HG02840 (cell line): ENCODE data around the gene SCP2.

Experiments used
- ATAC-seq: cut with Tn5 transposase; IDR thresholded peaks from one replicate; pipeline ENCODE4 v1.9.1; 2021; ENCODE audit warnings: mild to moderate bottlenecking, moderate library complexity, moderate number of reproducible peaks; ENCODE audit not compliant: unreplicated experiment, low FRiP score

Gene SCP2

DNA sequence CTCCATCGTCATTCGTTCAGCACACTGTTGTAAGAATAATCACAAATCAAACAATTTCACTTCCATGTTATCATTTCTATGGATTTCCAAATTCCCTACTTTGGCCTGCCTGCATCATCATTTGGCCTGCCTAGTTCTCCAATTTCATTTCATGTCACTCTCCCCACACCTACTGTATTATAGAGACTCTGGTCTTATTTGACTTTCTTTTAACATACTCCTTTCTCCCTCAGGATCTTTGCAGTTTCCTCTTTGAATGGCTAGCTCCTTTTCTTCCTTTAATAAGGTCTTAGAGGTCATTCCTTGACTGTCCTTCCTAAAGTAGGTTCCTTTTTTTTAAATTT, 98.7 kb downstream of the SCP2 start:
- no peak for ATAC-seq

DNA sequence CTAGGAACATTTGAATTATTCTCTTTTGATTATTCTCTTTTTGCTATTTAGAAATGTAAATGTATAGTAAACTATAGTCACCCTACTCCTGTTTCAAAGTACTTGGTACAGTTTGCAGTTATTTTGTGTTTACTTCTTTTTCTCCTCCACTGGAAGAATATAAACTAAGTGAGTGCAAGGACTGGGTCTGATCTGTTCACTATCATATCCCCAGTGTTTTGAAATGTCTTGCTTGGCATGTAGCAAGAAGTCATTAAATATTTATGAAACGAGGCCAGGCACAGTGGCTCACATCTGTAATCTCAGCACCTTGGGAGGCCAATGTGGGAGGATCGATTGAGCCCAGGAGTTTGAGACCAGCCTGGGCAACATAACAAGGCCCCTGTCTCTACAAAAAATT, 99.2 kb downstream of the SCP2 start:
- no peak for ATAC-seq

DNA sequence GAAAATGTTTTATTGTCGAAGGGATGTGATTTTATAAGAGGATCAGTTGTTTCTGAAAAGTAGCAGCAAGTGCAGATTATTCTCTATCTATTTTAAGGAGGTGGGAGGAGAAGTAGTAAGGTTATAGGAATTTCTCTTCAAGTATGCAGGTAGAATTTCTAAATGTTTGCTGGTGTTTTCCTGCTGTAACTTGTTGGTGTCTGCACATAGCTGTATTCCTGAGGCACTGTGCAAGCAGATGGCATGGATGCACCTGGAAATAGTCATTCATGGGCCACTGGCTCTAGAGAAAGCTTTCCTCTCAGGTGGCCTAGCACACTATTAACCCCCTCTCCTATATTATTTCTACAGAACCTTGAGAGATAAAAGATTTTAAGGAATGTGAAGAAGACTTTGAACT, 104.7 kb downstream of the SCP2 start:
- no peak for ATAC-seq

DNA sequence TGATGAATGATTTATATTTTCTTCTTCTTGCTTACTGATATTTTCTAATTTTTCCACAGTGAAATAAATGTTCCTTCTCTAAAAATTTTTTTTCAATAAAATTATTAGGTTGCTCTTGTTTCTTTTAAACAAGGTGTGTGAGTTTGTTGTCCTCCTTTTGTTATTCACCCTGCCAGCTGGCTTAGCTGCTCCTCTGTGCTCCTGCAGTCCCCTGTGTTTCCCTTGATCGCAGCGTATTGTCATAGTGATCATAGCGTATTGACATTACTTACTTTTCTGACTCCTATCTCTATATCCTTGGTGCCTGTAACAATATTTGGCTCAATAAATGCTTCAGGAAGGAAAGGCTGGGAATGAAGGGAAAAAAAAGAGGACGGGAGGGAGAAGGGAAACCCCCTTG, 110.1 kb downstream of the SCP2 start:
- no peak for ATAC-seq

DNA sequence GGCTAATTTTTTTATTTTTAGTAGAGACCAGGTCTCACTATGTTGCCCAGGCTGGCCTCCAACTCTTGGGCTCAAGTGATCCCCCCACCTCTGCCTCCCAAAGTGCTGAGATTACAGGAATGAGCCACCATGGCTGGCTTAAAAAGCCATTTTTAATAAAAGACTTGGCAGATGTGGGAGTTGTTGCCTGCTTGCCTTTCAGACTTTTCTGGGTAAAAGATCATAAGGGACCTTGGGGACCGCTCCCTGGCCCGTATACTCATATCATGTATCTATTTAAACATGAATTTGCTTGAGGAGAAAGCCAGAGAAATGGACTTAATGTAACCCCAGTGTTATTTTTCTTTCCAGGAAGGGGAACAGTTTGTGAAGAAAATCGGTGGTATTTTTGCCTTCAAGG, 111.5 kb downstream of the SCP2 start:
- no peak for ATAC-seq

DNA sequence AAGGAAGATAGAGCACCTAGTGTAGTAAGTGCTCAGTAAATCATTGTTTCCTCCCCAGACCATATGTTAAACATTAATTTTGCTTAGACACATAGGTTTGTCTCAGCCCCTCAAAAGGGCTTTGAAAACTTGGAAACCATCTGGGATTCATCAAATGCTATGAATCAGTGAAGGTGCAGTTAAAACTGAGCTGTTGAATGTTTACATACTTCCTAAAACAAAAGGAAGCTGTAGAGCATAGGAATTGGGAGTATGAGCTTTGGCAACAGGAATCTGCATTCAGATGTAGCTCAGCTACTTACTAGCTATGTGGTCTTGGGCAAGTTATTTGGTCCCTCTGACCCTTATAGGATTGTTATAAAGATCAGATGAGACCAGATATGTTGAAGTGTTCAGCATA, 116.2 kb downstream of the SCP2 start:
- no peak for ATAC-seq

DNA sequence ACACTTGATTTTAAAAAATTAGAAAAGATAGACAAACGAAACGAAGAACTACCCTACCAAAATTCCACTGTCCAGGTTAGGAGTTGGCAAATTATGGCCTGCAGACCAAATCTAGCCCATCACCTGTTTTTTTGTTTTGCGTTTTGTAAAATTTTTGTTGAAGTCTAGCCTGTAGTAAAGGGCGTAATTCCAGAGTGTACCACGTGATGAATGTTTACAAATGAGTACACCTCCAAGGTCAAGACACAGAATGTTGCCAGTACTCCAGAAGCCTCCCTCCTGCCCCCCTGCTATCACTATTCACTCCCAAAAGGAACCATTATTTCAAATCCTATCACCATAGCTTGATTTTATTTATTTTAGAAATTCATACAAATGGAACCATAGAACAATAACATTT, 117.8 kb downstream of the SCP2 start:
- ATAC-seq: no peak

DNA sequence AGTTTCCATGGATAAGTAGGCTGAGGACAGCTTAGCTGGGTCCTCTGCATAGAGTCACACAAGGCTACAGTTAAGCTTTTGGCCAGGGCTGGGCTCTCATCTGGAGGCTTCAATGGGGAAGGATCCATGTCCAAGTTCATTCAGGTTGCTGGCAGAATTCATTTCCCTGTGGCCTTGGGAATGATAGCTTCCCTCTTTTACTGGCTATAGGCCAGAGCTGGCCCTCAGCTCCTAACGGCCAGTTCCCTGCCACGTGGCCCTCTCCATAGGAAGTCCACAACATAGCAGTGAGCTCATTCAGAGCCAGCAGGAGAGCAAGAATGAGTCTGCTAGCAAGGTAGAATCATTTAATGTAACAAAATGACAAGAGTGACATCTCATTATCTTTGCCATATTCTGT, 119.9 kb downstream of the SCP2 start:
- ATAC-seq: no peak

DNA sequence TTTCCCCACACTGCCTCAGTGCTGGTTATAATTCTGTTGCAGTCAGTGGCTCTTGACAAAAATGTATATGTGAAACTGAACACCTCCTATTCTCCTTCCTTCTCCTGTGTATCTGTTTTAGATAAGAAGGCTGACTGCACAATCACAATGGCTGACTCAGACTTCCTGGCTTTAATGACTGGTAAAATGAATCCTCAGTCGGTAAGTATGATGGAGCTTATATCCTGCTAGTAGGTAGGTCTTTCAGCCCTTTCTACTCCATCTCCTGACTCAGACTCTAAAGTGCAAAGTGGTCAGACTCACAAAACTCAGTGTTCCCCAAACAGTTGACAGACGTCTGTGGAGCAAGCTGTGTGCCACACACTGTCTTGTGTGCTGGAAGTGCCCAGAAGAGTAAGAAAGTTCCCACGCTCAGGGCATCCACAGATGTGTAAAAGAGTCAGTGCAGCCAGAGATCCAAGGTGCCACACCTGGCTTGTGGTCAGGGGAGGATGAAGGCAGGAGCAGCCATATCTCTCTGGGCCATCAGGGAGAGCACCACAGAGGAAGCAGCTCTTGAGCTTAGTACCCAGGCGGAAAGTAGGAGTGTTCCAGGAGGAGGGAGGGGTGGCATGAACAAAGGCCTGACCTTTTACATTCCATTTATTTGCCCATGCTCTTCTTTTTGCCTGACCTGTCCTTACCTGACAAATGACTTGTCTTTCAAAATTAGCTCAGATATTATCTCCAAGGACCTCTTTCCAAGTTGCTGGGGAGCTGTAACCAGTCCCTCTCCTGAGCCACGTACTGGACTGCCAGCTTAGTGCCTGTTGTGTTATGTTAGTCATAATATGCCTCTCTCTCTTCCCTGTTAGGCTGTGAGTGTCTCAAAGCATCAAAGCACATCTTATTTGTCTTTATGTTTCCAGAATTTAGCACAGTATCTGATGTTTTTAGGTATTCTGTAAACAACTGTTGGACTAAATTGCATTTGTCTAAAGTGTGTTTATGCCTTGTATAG, 121.0 kb downstream of the SCP2 start:
- no peak for ATAC-seq

DNA sequence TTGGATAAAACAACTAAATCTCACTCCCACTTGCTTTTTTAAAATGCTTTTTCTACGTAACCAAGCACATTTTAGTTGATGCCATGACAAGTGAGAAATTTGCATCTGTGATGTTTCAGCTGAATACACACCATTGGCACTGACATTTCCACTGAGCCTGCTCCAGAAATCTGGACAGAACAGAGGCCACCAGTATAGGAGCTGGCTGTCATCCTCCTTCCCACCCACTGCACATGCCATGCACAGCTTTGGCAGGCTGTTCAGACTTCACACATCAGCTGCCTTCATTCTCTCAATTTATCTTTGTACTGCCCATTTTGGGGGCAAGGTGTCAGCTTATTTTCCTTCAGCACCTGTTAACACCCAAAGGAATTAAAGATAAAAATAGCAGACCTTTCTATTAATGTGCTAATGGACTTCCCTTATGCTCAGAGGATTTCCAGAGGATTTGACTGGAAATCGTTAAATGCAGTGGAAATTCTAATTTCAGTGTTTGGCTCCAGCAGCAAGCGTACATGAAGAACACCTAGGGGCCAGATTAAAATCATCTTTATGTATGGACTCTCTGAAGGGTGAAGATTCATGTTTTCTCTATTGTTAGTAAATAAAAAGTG, 122.0 kb downstream of the SCP2 start:
- no peak for ATAC-seq

DNA sequence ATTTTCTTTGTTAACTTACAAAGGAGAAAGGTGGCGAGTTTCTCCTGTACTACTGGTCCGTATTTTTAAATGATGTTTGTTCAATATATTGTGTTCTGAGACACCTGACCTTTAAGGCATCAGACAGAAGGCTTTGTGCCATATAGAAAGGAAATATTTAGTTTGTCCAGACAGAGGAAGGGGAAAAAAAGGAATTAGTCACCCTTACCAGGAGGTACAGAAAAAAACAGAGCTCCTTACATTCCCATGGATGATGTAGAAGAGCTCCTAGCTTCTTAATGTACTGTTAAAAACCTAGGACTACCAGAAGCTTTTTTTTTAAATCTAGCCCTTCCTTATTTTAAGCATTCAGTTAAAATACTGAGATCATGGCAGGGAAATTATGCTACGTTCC, 122.5 kb downstream of the SCP2 start:
- no peak for ATAC-seq

DNA sequence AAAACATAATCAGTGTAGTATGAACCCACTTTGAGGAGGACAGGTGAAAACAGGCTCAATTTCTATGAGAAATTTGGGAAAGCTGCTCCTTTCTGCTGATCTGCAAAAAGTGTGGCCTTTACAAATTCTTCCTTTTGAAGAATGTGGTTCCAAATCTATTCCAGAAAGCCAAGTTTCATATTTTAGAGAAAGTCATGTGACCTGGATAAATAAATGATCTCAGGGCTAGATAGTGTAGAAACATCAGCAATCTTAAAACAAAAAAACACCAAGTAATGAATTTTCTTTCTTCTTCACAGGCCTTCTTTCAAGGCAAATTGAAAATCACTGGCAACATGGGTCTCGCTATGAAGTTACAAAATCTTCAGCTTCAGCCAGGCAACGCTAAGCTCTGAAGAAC, 123.2 kb downstream of the SCP2 start:
- ATAC-seq: no peak

DNA sequence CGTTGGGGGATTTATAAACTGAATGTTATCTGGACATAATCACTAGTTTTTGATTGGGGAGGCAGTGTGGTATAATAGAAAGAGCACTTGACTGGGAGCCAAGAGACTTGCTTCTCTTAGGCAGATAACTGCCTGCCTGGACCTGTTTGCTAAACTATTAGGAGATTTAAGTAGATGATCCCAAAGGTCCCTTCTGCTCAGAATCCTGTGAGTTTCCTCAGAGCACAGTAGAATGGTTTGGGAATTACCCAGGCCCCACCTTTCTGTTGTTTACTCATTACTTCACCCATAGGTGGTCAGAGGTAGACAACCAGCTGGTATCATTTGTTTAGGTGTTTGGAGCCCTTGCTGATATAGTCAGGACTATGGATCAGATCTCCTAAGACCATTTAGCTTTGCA, 124.6 kb downstream of the SCP2 start:
- ATAC-seq: no peak

DNA sequence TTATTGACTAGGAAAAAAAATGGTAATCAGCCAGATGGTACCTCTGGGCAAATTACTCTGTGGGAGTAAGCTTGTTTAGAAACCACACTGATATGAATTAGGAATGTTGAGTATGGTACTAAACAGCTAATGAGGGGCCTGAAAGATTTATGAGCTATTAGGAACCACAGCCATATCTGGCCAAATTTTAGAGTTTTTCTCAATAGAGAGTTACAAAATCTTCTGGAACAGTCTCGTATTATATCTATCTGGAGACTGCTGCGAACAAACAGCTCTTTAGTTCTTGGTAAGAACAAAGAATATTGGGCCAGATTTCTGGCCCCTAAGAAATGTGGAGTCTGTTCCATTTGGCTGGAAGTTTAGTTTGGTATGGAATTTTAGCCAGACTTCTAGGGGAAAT, 130.1 kb downstream of the SCP2 start:
- ATAC-seq: no peak

DNA sequence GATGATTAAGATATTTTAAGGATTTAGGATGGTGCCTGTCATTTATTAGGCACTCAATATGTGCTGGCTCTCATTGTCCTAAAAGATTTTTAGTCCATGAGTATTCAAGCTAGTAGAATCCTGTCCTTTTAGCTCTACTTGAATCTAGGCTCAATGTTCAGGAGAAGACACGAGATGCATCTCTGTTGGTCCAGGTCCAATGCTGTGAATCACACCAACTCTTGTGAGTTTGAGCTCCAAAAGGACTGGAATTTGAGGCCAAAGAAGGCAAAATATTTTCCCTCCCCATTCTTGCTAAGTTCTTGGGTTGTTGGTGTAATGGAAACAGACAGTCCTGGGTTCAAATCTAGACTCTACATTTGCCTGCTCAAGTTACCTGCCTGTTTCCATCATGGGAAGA, 133.5 kb downstream of the SCP2 start:
- ATAC-seq: no peak

DNA sequence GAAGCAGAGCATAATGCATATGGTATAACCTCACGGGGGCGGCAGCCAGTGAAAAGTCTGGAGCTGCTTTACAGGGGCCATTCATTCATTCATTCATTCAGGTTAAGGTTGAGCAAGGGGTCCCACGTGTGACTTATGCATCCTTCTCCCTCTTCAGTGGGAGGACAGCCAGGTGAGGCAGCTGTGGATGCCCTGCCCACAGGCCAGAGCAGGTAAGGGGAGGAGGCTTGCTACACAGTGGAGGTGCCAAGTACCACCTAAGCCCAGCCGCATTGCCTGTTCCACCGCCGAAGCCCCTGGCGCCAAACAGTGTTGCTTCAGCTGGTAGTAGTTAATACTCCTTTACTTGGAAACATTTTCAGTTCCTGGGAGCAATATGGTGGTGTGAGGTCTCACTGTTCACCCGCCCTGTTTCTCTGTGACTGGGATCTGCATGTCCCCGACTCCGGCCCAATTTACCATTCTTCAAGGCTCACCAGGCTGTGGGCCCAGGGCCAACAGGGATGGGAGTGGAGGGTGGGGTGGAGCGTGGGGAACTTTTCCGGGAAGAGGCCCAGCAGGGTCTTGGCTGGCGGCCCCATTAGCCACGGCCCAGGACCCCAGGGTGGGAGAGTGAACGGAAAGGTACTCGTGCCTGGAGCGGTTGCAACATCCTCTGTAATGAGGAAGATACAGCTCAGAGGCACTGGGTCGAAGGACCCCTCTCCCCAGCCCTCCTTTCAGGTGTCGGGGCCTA, 134.2 kb downstream of the SCP2 start:
- ATAC-seq: no peak

DNA sequence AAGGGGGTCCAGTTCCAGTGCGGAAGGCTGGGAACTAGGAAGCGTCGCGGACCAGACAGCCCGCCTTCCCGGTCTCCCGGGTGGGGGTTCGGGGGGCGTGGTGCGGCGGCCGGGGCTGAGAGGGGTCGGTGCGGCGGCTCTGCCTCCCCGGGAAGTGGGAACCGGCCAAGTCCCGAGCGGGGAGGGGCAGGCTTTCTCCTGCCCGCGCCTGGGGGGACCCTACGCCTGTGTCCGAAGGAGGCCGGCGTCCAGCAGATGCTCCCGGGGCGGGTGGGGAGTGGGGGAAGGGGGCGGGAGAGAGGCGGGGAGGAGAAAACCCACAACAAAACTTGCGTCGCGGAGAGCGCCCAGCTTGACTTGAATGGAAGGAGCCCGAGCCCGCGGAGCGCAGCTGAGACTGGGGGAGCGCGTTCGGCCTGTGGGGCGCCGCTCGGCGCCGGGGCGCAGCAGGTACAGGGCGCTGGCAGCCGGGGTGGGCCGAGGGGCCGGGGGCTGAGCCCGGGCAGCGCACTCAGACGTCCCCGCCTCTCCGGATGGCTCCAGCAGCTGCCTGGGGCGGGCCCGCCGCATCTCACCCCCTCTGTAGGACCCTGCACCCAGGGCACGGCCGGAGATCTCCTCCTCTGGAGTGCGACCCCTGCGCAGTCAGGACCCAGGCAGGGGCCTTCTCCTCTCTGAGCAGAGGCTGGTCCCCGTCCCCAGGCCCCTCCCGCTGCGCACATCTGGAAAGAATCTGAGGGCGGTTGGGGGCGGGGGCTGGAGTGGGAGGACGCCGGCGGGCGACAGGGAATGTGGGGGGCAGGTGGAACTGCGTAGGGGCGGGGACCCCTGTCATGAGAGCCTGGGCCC, 135.0 kb downstream of the SCP2 start, which contains the start of gene PODN:
PODN (plus strand) TSS at position 355 of the 849 bp plus-strand sequence. CDS start 7,643 bp downstream, outside the sequence.
- ATAC-seq: no peak

DNA sequence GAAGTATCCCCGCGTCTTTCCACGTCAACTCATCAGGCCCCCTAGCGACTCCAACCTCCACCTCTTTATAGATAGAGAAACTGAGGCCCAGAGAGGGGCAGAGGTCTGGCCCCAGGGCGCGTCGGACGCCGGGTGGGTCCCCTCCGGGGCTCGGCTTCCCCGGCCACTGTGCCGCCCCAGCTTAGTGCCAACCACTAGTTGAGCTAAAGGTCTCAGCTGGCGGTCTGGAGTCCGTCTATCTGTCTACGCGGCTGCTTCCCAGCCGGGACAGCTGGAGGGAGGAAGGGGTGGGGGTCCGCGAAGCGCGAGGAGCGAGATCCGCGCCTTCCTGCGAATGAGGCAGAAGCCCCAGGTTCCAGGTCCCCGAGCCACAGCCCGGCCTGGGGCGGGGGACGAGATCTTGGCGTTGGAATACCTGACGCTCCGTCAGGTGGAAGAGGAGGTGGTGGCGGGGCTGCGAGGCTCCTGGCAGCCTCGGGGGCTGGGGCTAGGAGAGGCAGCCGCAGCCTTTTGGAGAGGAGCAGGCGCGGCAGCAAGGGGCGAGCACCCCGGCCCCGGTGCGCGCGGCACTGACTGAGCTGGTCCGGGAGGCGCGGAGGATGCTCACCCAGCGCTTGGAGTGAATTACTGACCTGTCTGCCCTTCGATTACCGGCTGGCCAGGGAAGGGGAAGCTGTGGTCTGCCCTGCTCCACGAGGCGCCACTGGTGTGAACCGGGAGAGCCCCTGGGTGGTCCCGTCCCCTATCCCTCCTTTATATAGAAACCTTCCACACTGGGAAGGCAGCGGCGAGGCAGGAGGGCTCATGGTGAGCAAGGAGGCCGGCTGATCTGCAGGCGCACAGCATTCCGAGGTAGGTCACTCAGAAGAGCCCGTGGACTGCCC, 135.9 kb downstream of the SCP2 start:
- ATAC-seq: no peak

DNA sequence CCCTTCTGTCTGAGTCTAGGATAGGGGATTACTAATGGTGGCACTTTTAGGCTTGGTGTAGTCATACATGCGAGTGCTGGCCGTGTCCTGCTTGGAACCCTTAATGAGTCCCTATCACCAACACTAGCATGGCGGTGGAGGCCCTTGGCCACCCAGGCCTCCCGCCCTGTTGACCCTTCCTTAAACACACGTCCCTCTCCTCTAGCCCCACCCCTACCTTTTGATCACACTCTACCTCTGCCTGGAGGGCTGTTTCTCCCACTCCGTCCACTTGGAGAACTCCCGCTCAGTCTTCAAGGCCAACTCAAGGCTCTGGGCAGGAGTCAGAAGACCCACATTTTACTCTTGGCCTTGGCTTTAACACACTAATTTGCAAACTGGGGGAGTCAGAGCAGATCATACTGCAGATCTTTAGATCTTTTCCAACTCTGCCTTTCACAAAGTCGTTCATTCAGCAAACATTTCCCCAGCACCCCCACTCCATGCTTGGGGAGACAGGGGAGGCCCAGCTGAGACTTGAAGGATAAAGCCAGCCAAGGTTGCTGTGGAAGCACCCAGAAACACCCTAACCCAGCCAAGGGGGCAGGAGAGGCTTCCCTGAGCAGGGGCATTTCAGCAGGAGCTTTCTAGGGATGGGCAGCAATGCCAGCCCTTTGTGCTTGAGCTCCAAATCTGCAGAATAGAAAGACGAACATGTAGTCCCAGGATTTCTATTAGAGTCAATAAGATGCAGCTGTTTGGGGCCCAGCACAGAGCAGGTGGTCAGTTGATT, 136.9 kb downstream of the SCP2 start:
- no peak for ATAC-seq
